Right lobe of liver (tissue), 6 donors: ENCODE measurements around the gene WBP1. TPM values are rescaled to one million over a fixed set of nuclear protein-coding genes. Genes with fewer than 3 reads are reported as not detected.
"Not testable (repeated sequence)": the region's sequence is repeated elsewhere in the genome, so short reads cannot be mapped to it uniquely, and the experiment has no call there.

Experiments
- ATAC-seq, 4 donors: fragments of 200-7000 bp; cut with Tn5 transposase; one replicate each; pipeline ENCODE4 v1.9.1; 2020; ENCODE audit warnings: mild to moderate bottlenecking in 4 of 4, moderate library complexity in 4 of 4
- DNase-seq, 3 donors: peaks; one replicate each; pipeline ENCODE4 v3.0.0-alpha.2; 2020
- H3K27ac ChIP-seq, 3 donors: fragments of 200-600 bp; one replicate each; pipeline ENCODE4 v1.8.0; 2022
- H3K27me3 ChIP-seq, 2 donors: fragments of 200-600 bp; one replicate each; pipeline ENCODE4 v1.8.0; 2022
- H3K36me3 ChIP-seq, 4 donors: fragments of 200-600 bp; sonication (generic) in 1 of 4; one replicate each; pipeline versions ENCODE4 v1.5.1 to v1.8.0; 2017 to 2022; ENCODE audit warnings: control low read depth in 1 of 4
- H3K4me1 ChIP-seq, 4 donors: fragments of 200-600 bp; sonication (generic) in 1 of 4; one replicate each; pipeline versions ENCODE4 v1.5.1 to v1.8.0; 2017 to 2022; ENCODE audit warnings: control low read depth in 1 of 4
- H3K4me3 ChIP-seq, 3 donors: fragments of 200-600 bp; one replicate each; pipeline ENCODE4 v1.8.0; 2022
- H3K9me3 ChIP-seq, 4 donors: fragments of 200-600 bp; sonication (generic) in 1 of 4; one replicate each; pipeline versions ENCODE4 v1.5.1 to v1.8.0; 2017 to 2022; ENCODE audit warnings: control low read depth in 1 of 4
- CTCF ChIP-seq, 4 donors: fragments of 200-600 bp in 3 of 4; fragments of 450-650 bp in 1 of 4; IDR thresholded peaks; one replicate each; pipeline versions ENCODE4 v1.5.1 to v1.8.0; 2016 to 2022; ENCODE audit warnings: antibody characterized with exemption in 4 of 4, mild to moderate bottlenecking in 2 of 4
- POLR2A ChIP-seq: fragments of 450-650 bp; IDR thresholded peaks from one replicate; pipeline ENCODE4 v1.6.1; 2017; ENCODE audit warnings: antibody characterized with exemption, mild to moderate bottlenecking
- WGBS: methylation state at CpG from one replicate; pipeline ENCODE4 v1.1.6; 2018; ENCODE audit warnings: low coverage, low lambda C conversion rate; ENCODE audit not compliant: insufficient coverage; ENCODE audit errors: missing lambda C conversion rate; 5-methylcytosine and 5-hydroxymethylcytosine counted together
- intact Hi-C, 2 donors: fragments of 100-400 bp; cut with DNase I; formaldehyde crosslinking; loops; one replicate each; pipeline versions ENCODE4 v1.11.2 to v1.14.1; 2022
- total RNA-seq, 6 experiments: library from RNA; depleted of rRNA in 2 of 6; stranded (reverse); fragments of >200 nt in 2 of 6; fragmentation: NEBNext Ultra II Directional in 3 of 6; extraction: Animal tissue kit (Norgen Biotek cat#: 25700) in 3 of 6; gene quantifications; one replicate each; pipeline versions ENCODE4 v1.1.0 to v1.2.4, GENCODE V29; 2016 to 2023
- donor health status: DM: no; HTN: yes; CAD: no.
- donor health status: DM: no; HTN: no; CAD: no.
- donor health status: DM: no; HTN: no; CAD: no.
- donor health status: DM: no; HTN: yes; CAD: no.
- donor health status: DM: no; HTN: yes; CAD: no.

The WBP1 gene
- total RNA-seq, 6 experiments from 2014 or later = 29.6 to 37.6 (median 32.2) TPM

GRCh38 chr2:74441690-74442482 lies 16.4 kb upstream of the WBP1 start, which contains the start of gene RTKN:
TSS of gene RTKN (minus strand) at chr2:74441937. CDS start at chr2:74441816, 121 bp downstream.
- peak; percentile 87 to 90 (median 89) for DNase-seq
- Histone ChIP-seq H3K36me3 (no peaks in the 10 kb centered on the region), H3K27me3 (no peaks in the 10 kb centered on the region), H3K4me3 (peak within 1 kb of the TSS; percentile 67 to 79 (median 67)), H3K4me1 (peaks cover 0 to 71% (median 28%) of the 10 kb centered on the region in 4 donors), H3K27ac (peak within 1 kb of the TSS; percentile 72 to 94 (median 91)), H3K9me3 (no peaks in the 10 kb centered on the region)
- intact Hi-C loops = no loop called here
- 7% methylated on average over 10 of the region's 75 CpGs for WGBS
- ATAC-seq = peak; percentile 65 to 78 (median 70)
- TF ChIP-seq POLR2A (peak; percentile 86), CTCF (IDR thresholded peaks at IDR 0.05) (peak in 1 of 4 donors; percentile 21)

GRCh38 chr2:74442483-74443297 lies 15.5 kb upstream of the WBP1 start:
- 56% methylated on average over 8 of the region's 16 CpGs for WGBS
- ATAC-seq, H3K9me3 ChIP-seq, intact Hi-C loops, H3K36me3 ChIP-seq, DNase-seq, H3K27me3 ChIP-seq: not testable (repeated sequence)
- Histone ChIP-seq H3K27ac (peak overlapping the region; percentile 72 to 94 (median 91)), H3K4me3 (peak overlapping the region in 2 of 3 donors; percentile 67 to 79), H3K4me1 (peaks cover 0 to 74% (median 30%) of the 10 kb centered on the region in 4 donors)

GRCh38 chr2:74444498-74445318 lies 13.5 kb upstream of the WBP1 start:
- Histone ChIP-seq H3K4me3 (no peak overlapping the region), H3K4me1 (peaks cover 0 to 63% (median 27%) of the 10 kb centered on the region in 4 donors), H3K36me3 (no peaks in the 10 kb centered on the region), H3K9me3 (no peaks in the 10 kb centered on the region), H3K27me3 (no peaks in the 10 kb centered on the region), H3K27ac (peak overlapping the region; percentile 52 to 94 (median 55))
- 12% methylated on average over 5 of the region's 5 CpGs for WGBS
- TF ChIP-seq CTCF (IDR thresholded peaks at IDR 0.05) = no peak
- no peak for TF ChIP-seq POLR2A
- ATAC-seq (no peak), DNase-seq (no peak)
- intact Hi-C loops = no loop called here

- peak overlapping the region; percentile 43 to 94 (median 51) for H3K27ac ChIP-seq
Measured at GRCh38 chr2:74447230-74447999, 10.8 kb upstream of the WBP1 start.

More at GRCh38 chr2:74447230-74447999, 10.8 kb upstream of the WBP1 start:
- DNase-seq (peak in 1 of 3 donors; percentile 76), ATAC-seq (peak; percentile 71 to 89 (median 80))
- H3K4me3 ChIP-seq = peak overlapping the region in 1 of 3 donors; percentile 2
- no peaks in the 10 kb centered on the region for H3K36me3 ChIP-seq
- no peak for TF ChIP-seq POLR2A
- no peak for TF ChIP-seq CTCF (IDR thresholded peaks at IDR 0.05)
- no peaks in the 10 kb centered on the region for H3K9me3 ChIP-seq
- peaks cover 0 to 57% (median 24%) of the 10 kb centered on the region in 4 donors for H3K4me1 ChIP-seq
- no peaks in the 10 kb centered on the region for H3K27me3 ChIP-seq
- 31% methylated on average over 5 of the region's 5 CpGs for whole genome bisulfite sequencing
- intact Hi-C loops = no loop called here
